Spleen (tissue), 11 donors: ENCODE results near the gene RBMS3. TPM values are rescaled to one million over a fixed set of nuclear protein-coding genes. Genes with fewer than 3 reads are reported as not detected.

Experiments used
- DNase-seq: peaks from one replicate; pipeline ENCODE4 v3.0.0-alpha.2; 2020
- H3K27ac ChIP-seq, 8 donors: fragments of 200-600 bp; sonication (generic) in 7 of 8; 1 replicate in 4 of 8; 2 replicates in 4 of 8; pipeline versions ENCODE4 v1.5.0 to v1.8.0; 2016 to 2021; ENCODE audit warnings: inconsistent platforms in 4 of 8, mild to moderate bottlenecking in 4 of 8, moderate library complexity in 1 of 8
- H3K27me3 ChIP-seq, 7 donors: fragments of 200-600 bp; sonication (generic) in 6 of 7; replicated peaks in 1 of 7; 1 replicate in 4 of 7; 2 replicates in 3 of 7; pipeline versions ENCODE4 v1.5.0 to v1.8.0; 2016 to 2021; ENCODE audit warnings: inconsistent platforms in 3 of 7, mild to moderate bottlenecking in 1 of 7
- H3K36me3 ChIP-seq, 6 donors: fragments of 200-600 bp; sonication (generic) in 5 of 6; 1 replicate in 4 of 6; 2 replicates in 2 of 6; pipeline versions ENCODE4 v1.5.0 to v1.8.0; 2016 to 2021; ENCODE audit warnings: inconsistent platforms in 2 of 6
- H3K4me1 ChIP-seq, 6 donors: fragments of 200-600 bp; sonication (generic) in 5 of 6; 1 replicate in 3 of 6; 2 replicates in 3 of 6; pipeline versions ENCODE4 v1.5.0 to v1.8.0; 2016 to 2021; ENCODE audit warnings: inconsistent platforms in 3 of 6
- H3K4me3 ChIP-seq, 8 donors: fragments of 200-600 bp; sonication (generic) in 7 of 8; 1 replicate in 4 of 8; 2 replicates in 4 of 8; pipeline versions ENCODE4 v1.5.0 to v1.8.0; 2016 to 2021; ENCODE audit warnings: inconsistent platforms in 4 of 8, mild to moderate bottlenecking in 4 of 8, moderate library complexity in 2 of 8
- H3K9me3 ChIP-seq, 8 donors: fragments of 200-600 bp; sonication (generic) in 7 of 8; 1 replicate in 4 of 8; 2 replicates in 4 of 8; pipeline versions ENCODE4 v1.5.0 to v1.8.0; 2016 to 2021; ENCODE audit warnings: inconsistent platforms in 4 of 8
- POLR2A ChIP-seq, 3 donors: fragments of 450-650 bp; IDR thresholded peaks; one replicate each; pipeline ENCODE4 v1.5.1; 2017; ENCODE audit warnings: antibody characterized with exemption in 3 of 3, mild to moderate bottlenecking in 1 of 3
- POLR2AphosphoS5 ChIP-seq, 3 donors: sonication (generic); formaldehyde crosslinking; IDR thresholded peaks; one replicate each; pipeline ENCODE4 v1.5.1; 2017; ENCODE audit warnings: antibody characterized with exemption in 3 of 3
- WGBS, 5 donors: extraction: QIAGEN DNeasy Blood & Tissue Kit in 3 of 5; methylation state at CpG; one replicate each; pipeline versions ENCODE4 v1.1.5 to v1.1.7; 2013 to 2018; 5-methylcytosine and 5-hydroxymethylcytosine counted together
- intact Hi-C: fragments of 100-400 bp; cut with DNase I; formaldehyde crosslinking; loops from one replicate; pipeline ENCODE4 v1.15.0; 2023; ENCODE audit warnings: low total_unique reads
- polyA plus RNA-seq, 3 donors: library from polyadenylated mRNA; stranded (reverse); fragments of 200-250 nt; gene quantifications; one replicate each; pipeline ENCODE4 v1.2.1, GENCODE V29; 2013
- total RNA-seq, 7 donors: library from RNA; depleted of rRNA in 3 of 7; stranded (reverse); fragments of >200 nt in 3 of 7; fragmentation: NEBNext Ultra II Directional in 4 of 7; extraction: Animal tissue kit (Norgen Biotek cat#: 25700) in 4 of 7; gene quantifications; one replicate each; pipeline versions ENCODE4 v1.1.0 to v1.2.1, GENCODE V29; 2016 to 2021
- TF ChIP-seq, protein P1 (sequence below), 11 experiments: fragments of 200-600 bp in 7 of 11; fragments of 450-650 bp in 4 of 11; sonication (generic) in 4 of 11; IDR thresholded peaks in 8 of 11; conservative IDR thresholded peaks in 3 of 11; 1 replicate in 7 of 11; 2 replicates in 4 of 11; pipeline versions ENCODE4 v1.4.0 to v1.8.0; 2016 to 2021; ENCODE audit warnings: antibody characterized with exemption in 11 of 11, inconsistent platforms in 4 of 11, mild to moderate bottlenecking in 1 of 11
- donor health status: healthy with polysubstance abuse.
- donor health status: DM: no; HTN: no; CAD: no; lungs with moderate emphysema.
- donor health status: DM: no; HTN: no; CAD: no.
- donor health status: Bipolar disorder and iron deficiency.
- donor health status: healthy.
- donor health status: DM: no; HTN: no; CAD: no.
- donor health status: DM: yes; HTN: yes; CAD: no.

The RBMS3 gene
- total and polyA plus RNA-seq, 10 donors, result 2.6 to 81.9 (median 52.5) TPM

DNA sequence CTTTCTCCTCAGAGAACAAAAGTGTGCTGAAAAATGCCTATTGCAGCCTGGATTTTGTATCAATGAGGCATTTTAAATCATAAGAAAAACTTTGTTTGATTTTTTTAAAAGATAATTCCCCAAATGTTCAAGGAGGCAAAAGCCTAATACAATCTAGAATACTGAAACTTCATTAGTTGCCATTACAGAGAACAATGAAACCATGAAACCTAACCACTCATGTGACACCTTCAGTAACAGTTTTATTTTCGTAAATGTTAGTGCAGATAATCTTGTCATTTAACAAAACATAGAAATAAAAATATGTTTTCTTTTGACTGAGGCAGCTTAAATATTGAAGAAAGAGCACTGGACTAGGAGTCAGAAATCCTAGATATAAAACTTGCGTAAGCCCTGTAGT, 655.9 kb downstream of the RBMS3 start:
- Histone ChIP-seq H3K4me3 (no peak overlapping the region), H3K36me3 (no peaks in the 10 kb centered on the region), H3K27ac (no peak overlapping the region), H3K9me3 (no peaks in the 10 kb centered on the region), H3K4me1 (no peaks in the 10 kb centered on the region), H3K27me3 (no peaks in the 10 kb centered on the region)
- WGBS, 5 donors, result 84 to 95% (median 88%) methylated on average over 2 of the region's 2 CpGs
- intact Hi-C loops, result no loop called here
- no peak for TF ChIP-seq POLR2AphosphoS5 (IDR thresholded peaks at IDR 0.05)
- TF ChIP-seq, protein P1, sequence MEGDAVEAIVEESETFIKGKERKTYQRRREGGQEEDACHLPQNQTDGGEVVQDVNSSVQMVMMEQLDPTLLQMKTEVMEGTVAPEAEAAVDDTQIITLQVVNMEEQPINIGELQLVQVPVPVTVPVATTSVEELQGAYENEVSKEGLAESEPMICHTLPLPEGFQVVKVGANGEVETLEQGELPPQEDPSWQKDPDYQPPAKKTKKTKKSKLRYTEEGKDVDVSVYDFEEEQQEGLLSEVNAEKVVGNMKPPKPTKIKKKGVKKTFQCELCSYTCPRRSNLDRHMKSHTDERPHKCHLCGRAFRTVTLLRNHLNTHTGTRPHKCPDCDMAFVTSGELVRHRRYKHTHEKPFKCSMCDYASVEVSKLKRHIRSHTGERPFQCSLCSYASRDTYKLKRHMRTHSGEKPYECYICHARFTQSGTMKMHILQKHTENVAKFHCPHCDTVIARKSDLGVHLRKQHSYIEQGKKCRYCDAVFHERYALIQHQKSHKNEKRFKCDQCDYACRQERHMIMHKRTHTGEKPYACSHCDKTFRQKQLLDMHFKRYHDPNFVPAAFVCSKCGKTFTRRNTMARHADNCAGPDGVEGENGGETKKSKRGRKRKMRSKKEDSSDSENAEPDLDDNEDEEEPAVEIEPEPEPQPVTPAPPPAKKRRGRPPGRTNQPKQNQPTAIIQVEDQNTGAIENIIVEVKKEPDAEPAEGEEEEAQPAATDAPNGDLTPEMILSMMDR (IDR thresholded peaks at IDR 0.05 in 8 of 11, conservative IDR thresholded peaks at IDR 0.05 in 3 of 11), result no peak
- TF ChIP-seq POLR2A (IDR thresholded peaks at IDR 0.05), result no peak
- DNase-seq, result no peak

DNA sequence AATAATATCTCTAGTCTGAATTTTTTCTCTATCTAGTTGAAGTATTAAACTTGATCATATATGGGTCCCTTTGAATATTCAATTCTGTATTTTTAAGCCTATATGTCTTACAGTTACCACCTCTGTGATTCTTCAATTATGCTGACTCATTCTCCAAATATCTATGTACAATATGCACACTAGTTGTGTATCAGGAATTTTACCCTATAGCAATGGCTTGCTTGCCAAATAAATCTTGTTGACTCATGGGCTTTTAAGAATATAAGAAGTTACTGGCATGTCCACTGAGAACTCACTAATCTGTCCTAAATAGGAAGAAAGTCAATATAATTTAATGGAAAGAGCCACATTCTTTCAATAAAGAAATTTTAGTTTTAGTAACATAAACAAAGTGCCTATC, 656.3 kb downstream of the RBMS3 start:
- H3K36me3 ChIP-seq, result no peaks in the 10 kb centered on the region
- no peak for DNase-seq
- no peak overlapping the region for H3K4me3 ChIP-seq
- no peaks in the 10 kb centered on the region for H3K4me1 ChIP-seq
- no peaks in the 10 kb centered on the region for H3K27me3 ChIP-seq
- H3K27ac ChIP-seq, result no peak overlapping the region
- TF ChIP-seq, protein P1 (IDR thresholded peaks at IDR 0.05 in 8 of 11, conservative IDR thresholded peaks at IDR 0.05 in 3 of 11), result no peak
- TF ChIP-seq POLR2AphosphoS5 (IDR thresholded peaks at IDR 0.05) (no peak), POLR2A (IDR thresholded peaks at IDR 0.05) (no peak)
- no peaks in the 10 kb centered on the region for H3K9me3 ChIP-seq
- intact Hi-C loops, result no loop called here

DNA sequence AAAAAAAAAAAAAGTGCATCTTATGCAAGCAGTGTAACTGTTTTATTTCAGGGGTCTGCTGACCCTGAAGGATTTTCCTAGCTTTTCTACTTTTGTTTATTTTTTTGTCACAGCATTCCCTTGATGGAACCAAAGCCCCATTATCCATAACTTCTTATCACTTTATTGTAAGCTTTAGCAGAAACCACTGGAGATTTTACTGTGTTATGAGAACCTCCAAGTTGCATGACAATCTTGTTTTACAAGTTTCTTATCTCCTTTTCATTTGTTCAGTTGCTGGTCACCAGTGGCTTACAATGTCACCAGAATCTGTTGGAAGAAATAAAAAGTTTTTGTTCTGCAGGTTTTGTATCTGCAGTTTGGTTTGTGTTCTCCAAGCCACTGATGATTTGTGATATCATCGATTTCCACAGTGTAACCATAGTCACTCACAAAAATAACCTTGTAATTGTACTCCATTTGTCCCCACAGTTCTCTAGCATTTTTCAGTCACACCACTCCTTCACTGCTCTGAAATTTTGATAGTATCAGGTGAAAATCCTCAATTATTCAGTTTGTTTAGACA, 660.0 kb downstream of the RBMS3 start:
- H3K4me1 ChIP-seq, result no peaks in the 10 kb centered on the region
- H3K27me3 ChIP-seq, result no peaks in the 10 kb centered on the region
- intact Hi-C loops, result no loop called here
- H3K27ac ChIP-seq, result peak overlapping the region in 1 of 8 donors; percentile 13
- DNase-seq, result no peak
- 56 to 89% (median 69%) methylated on average over 1 of the region's 1 CpG for WGBS, 5 donors
- H3K9me3 ChIP-seq, result no peaks in the 10 kb centered on the region
- no peak overlapping the region for H3K4me3 ChIP-seq
- TF ChIP-seq, protein P1 (IDR thresholded peaks at IDR 0.05 in 8 of 11, conservative IDR thresholded peaks at IDR 0.05 in 3 of 11), result no peak
- TF ChIP-seq POLR2AphosphoS5 (IDR thresholded peaks at IDR 0.05) (no peak), POLR2A (IDR thresholded peaks at IDR 0.05) (no peak)
- no peaks in the 10 kb centered on the region for H3K36me3 ChIP-seq

DNA sequence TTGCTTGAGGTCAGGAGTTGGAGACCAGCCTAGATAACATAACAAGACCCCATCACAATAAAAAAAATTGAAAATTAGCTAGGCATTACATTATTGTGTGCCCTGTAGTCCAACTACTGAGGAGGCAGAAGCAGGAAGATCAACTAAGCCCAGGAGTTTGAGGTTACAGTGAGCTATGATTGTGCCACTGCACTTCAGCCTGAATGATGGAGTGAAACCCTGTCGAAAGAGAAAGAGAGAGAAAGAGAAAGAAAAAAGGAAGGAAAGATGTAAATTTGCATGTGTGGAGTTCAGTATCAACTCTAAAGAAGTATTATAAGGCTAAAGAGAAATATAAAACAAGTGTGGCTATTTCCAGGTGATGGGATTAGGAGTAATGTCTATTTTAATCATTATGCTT, 661.4 kb downstream of the RBMS3 start:
- Histone ChIP-seq H3K9me3 (no peaks in the 10 kb centered on the region), H3K27ac (no peak overlapping the region), H3K4me3 (no peak overlapping the region), H3K27me3 (no peaks in the 10 kb centered on the region), H3K36me3 (no peaks in the 10 kb centered on the region), H3K4me1 (no peaks in the 10 kb centered on the region)
- WGBS, 5 donors, result 71 to 86% (median 77%) methylated on average over 1 of the region's 1 CpG
- no peak for DNase-seq
- intact Hi-C loops, result no loop called here
- TF ChIP-seq POLR2AphosphoS5 (IDR thresholded peaks at IDR 0.05) (no peak), POLR2A (IDR thresholded peaks at IDR 0.05) (no peak)
- TF ChIP-seq, protein P1 (IDR thresholded peaks at IDR 0.05 in 8 of 11, conservative IDR thresholded peaks at IDR 0.05 in 3 of 11), result no peak
